ENCODE measurements around the gene C5AR1.
"Not testable (repeated sequence)": the region's sequence is repeated elsewhere in the genome, so short reads cannot be mapped to it uniquely, and the experiment has no call there.

C5AR1 gene

GRCh38 chr19:47309608-47310007 is at the start of gene C5AR1:
Gene C5AR1, plus strand, starts transcription at chr19:47309861. Its CDS starts 35 bp downstream, at chr19:47309896.
- in situ Hi-C loops (cut with MboI; ENCODE audit: low sequenced_read_pairs) = no loop called here

- in situ Hi-C loops (cut with MboI; ENCODE audit: low sequenced_read_pairs) = no loop called here
Measured at GRCh38 chr19:47260476-47260875, 49.2 kb upstream of the C5AR1 start.

GRCh38 chr19:47261946-47262793 is 47.5 kb upstream of the C5AR1 start:
- in situ Hi-C loops (cut with MboI; ENCODE audit: low sequenced_read_pairs) = not testable (repeated sequence)

- in situ Hi-C loops (cut with MboI; ENCODE audit: low sequenced_read_pairs) = no loop called here
Measured at GRCh38 chr19:47264629-47265028, 45.0 kb upstream of the C5AR1 start.

- in situ Hi-C loops (cut with MboI; ENCODE audit: low sequenced_read_pairs) = no loop called here
Measured at GRCh38 chr19:47266401-47266941, 43.2 kb upstream of the C5AR1 start.

GRCh38 chr19:47267350-47267759 is 42.3 kb upstream of the C5AR1 start:
- in situ Hi-C loops (cut with MboI; ENCODE audit: low sequenced_read_pairs) = no loop called here

- in situ Hi-C loops (cut with MboI; ENCODE audit: low sequenced_read_pairs) = no loop called here
Measured at GRCh38 chr19:47268028-47268427, 41.6 kb upstream of the C5AR1 start.

- in situ Hi-C loops (cut with MboI; ENCODE audit: low sequenced_read_pairs) = no loop called here
Measured at GRCh38 chr19:47269596-47269995, 40.1 kb upstream of the C5AR1 start.

GRCh38 chr19:47270408-47270807 is 39.3 kb upstream of the C5AR1 start:
- in situ Hi-C loops (cut with MboI; ENCODE audit: low sequenced_read_pairs) = no loop called here

GRCh38 chr19:47271949-47272348 is 37.7 kb upstream of the C5AR1 start:
- in situ Hi-C loops (cut with MboI; ENCODE audit: low sequenced_read_pairs) = no loop called here

GRCh38 chr19:47272448-47273312 is 37.0 kb upstream of the C5AR1 start:
- in situ Hi-C loops (cut with MboI; ENCODE audit: low sequenced_read_pairs) = no loop called here

- in situ Hi-C loops (cut with MboI; ENCODE audit: low sequenced_read_pairs) = no loop called here
Measured at GRCh38 chr19:47273313-47274070, 36.2 kb upstream of the C5AR1 start.

GRCh38 chr19:47274071-47274890 is 35.4 kb upstream of the C5AR1 start, which contains the start of gene INAFM1:
Gene INAFM1, plus strand, starts transcription at chr19:47274885. Its CDS starts 35 bp downstream, at chr19:47274920.
- in situ Hi-C loops (cut with MboI; ENCODE audit: low sequenced_read_pairs) = no loop called here

GRCh38 chr19:47274891-47275761 is 34.5 kb upstream of the C5AR1 start:
- in situ Hi-C loops (cut with MboI; ENCODE audit: low sequenced_read_pairs) = no loop called here

GRCh38 chr19:47275791-47276461 is 33.7 kb upstream of the C5AR1 start:
- in situ Hi-C loops (cut with MboI; ENCODE audit: low sequenced_read_pairs) = no loop called here

- in situ Hi-C loops (cut with MboI; ENCODE audit: low sequenced_read_pairs) = not testable (repeated sequence)
Measured at GRCh38 chr19:47276513-47276912, 33.1 kb upstream of the C5AR1 start.

- in situ Hi-C loops (cut with MboI; ENCODE audit: low sequenced_read_pairs) = no loop called here
Measured at GRCh38 chr19:47280183-47280797, 29.4 kb upstream of the C5AR1 start.

Data from hTERT RPE-1 (cell line).